ENCODE measurements around the gene ID3.

GRCh38 chr1:23591460-23592208 lies 32.3 kb upstream of the ID3 start:
- TF ChIP-seq CTCF (IDR thresholded peaks at IDR 0.05) = no peak
- no peak for TF ChIP-seq ZFX (IDR thresholded peaks at IDR 0.05; ENCODE audit: borderline replicate concordance)
